ENCODE results near the gene SPTBN1.
A peak's percentile ranks its signal among the peaks of the same experiment; 100 is the strongest.

The SPTBN1 gene

GRCh38 chr2:54704238-54704637 lies 248.1 kb downstream of the SPTBN1 start:
- in situ Hi-C loops (cut with MboI; ENCODE audit: low pct_unique_long_range_greater_than_20kb, low sequenced_read_pairs, unreplicated experiment): loop anchor here (10.0 to 25.0 kb wide), 2 partner anchors 179 to 592 kb away; partner anchors contain the start of gene ACYP2
- DNase-seq (ENCODE audit: low spot score): no peak
- no peak for TF ChIP-seq CTCF (IDR thresholded peaks at IDR 0.05; ENCODE audit: extremely low read depth, insufficient read depth, missing control alignments)

- in situ Hi-C loops (cut with MboI; ENCODE audit: low pct_unique_long_range_greater_than_20kb, low sequenced_read_pairs, unreplicated experiment): loop anchor here (10.0 to 25.0 kb wide), 2 partner anchors 180 to 593 kb away; partner anchors contain the start of gene ACYP2
- TF ChIP-seq CTCF (IDR thresholded peaks at IDR 0.05; ENCODE audit: extremely low read depth, insufficient read depth, missing control alignments): peak; percentile 55
- peak; percentile 60 for DNase-seq (ENCODE audit: low spot score)
Measured at GRCh38 chr2:54704688-54705605, 248.8 kb downstream of the SPTBN1 start.

GRCh38 chr2:54706622-54707021 lies 250.5 kb downstream of the SPTBN1 start:
- no peak for DNase-seq (ENCODE audit: low spot score)
- in situ Hi-C loops (cut with MboI; ENCODE audit: low pct_unique_long_range_greater_than_20kb, low sequenced_read_pairs, unreplicated experiment): loop anchor here (10.0 to 25.0 kb wide), 2 partner anchors 182 to 594 kb away; partner anchors contain the start of gene ACYP2
- no peak for TF ChIP-seq CTCF (IDR thresholded peaks at IDR 0.05; ENCODE audit: extremely low read depth, insufficient read depth, missing control alignments)

DNA sequence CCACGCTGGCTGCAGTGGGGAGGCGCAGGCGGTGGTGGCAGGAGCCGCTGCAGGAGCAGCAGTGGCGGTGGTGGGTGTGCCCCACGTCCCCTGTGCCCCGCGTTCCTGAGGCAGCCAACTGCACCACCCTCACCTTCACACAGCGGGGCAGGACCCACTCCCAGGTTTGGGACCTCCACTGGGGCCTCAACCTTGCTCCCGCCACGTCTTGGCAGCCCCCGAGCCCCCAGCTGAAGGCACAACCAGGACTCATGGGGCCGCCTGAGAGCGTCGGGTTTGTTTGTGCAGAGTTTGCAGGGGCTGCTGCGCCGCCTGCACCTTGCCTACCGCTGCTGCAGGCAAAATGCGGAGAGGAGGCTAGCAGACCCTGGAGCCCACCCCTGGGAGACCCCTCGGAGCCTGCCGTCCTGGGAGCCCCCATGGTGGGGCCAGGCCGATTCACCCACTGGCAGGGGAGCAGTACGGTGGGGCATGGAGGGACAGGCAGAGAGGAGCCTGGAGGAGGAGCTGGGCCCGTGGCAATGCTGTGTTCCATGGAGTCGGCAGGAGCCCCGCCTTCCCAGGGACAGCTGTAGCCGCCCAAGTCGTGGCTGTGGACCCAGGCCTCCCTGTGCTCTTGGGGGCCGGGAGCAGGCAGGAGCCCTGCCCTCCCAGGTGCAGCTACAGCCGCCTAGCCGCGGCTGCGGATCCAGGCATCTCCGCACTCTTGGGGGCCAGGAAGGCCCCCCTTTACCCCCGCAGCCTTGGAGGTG lies 252.6 kb downstream of the SPTBN1 start:
- no peak for TF ChIP-seq CTCF (IDR thresholded peaks at IDR 0.05; ENCODE audit: extremely low read depth, insufficient read depth, missing control alignments)
- in situ Hi-C loops (cut with MboI; ENCODE audit: low pct_unique_long_range_greater_than_20kb, low sequenced_read_pairs, unreplicated experiment): loop anchor here (10.0 to 25.0 kb wide), 2 partner anchors 184 to 596 kb away; partner anchors contain the start of gene ACYP2
- DNase-seq (ENCODE audit: low spot score): no peak

- no peak for TF ChIP-seq CTCF (IDR thresholded peaks at IDR 0.05; ENCODE audit: extremely low read depth, insufficient read depth, missing control alignments)
- DNase-seq (ENCODE audit: low spot score): no peak
- in situ Hi-C loops (cut with MboI; ENCODE audit: low pct_unique_long_range_greater_than_20kb, low sequenced_read_pairs, unreplicated experiment): loop anchor here (10.0 to 25.0 kb wide), 2 partner anchors 185 to 597 kb away; partner anchors contain the start of gene ACYP2
Measured at GRCh38 chr2:54709336-54709809, 253.2 kb downstream of the SPTBN1 start.

DNA sequence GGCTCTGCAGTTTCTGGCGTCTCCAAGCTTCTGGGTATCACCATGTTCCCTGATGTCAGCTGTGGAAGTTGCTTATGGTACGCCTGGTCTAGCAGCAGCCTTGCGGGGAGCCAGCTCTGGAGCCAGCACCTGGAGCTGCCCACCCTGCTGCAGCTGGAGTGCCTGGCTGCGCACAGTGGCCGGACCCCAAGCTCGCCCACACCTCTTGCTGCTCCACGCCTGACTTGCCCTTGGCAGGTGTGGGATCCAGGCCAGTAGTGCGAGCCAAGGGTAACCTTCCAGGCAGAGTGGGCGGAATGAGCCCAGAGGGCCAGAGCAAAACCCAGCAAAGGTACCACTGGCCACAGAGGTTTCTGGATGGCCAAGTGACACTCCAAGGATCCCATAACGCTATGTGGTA lies 254.1 kb downstream of the SPTBN1 start:
- in situ Hi-C loops (cut with MboI; ENCODE audit: low pct_unique_long_range_greater_than_20kb, low sequenced_read_pairs, unreplicated experiment): loop anchor here (25.0 kb wide), 1 partner anchor 598 kb away; the partner anchor contains the start of gene ACYP2
- TF ChIP-seq CTCF (IDR thresholded peaks at IDR 0.05; ENCODE audit: extremely low read depth, insufficient read depth, missing control alignments): no peak
- DNase-seq (ENCODE audit: low spot score): no peak

Data from GM13977 (cell line).